Caco-2 (cell line): Measurements from ENCODE around the gene IRF7. TPM values are rescaled to one million over a fixed set of nuclear protein-coding genes. Genes with fewer than 3 reads are reported as not detected.

Experiments used
- BruUV-seq: library from RNA; stranded (reverse); fragments of 400-500 nt; replicated peaks from 2 replicates; lab custom pipeline; 2021; lab: Mats Ljungman, UMichigan
- CTCF ChIA-PET: fragments of 300-600 bp; sonication (Branson Sonifier 250); formaldehyde crosslinking; loops from one replicate; lab custom pipeline; 2022; ENCODE audit warnings: antibody characterized with exemption; lab: Charles Lee
- POLR2A ChIA-PET: fragments of 300-600 bp; sonication (Branson Sonifier 250); formaldehyde crosslinking; loops from one replicate; lab custom pipeline; 2022; ENCODE audit warnings: antibody characterized with exemption; lab: Charles Lee
- DNase-seq, 2 experiments: peaks; one replicate each; pipeline versions ENCODE4 v3.0.0 to v3.0.0-alpha.2; 2020 to 2022
- H3K27me3 ChIP-seq: replicated peaks from 2 replicates; pipeline ENCODE4 v1.6.0; 2011; ENCODE audit warnings: low read length; ENCODE audit not compliant: control insufficient read depth, insufficient read depth
- H3K36me3 ChIP-seq: 2 replicates; pipeline ENCODE4 v1.5.1; 2011; ENCODE audit warnings: low read length; ENCODE audit not compliant: control insufficient read depth, insufficient read depth
- H3K4me1 ChIP-seq: fragments of 250-450 bp; sonication (Bioruptor Pico); 2 replicates; pipeline ENCODE4 v1.5.1; 2020; ENCODE audit warnings: mild to moderate bottlenecking
- H3K4me3 ChIP-seq: 2 replicates; pipeline ENCODE4 v1.5.1; 2011; ENCODE audit warnings: low read depth, mild to moderate bottlenecking, control low read depth, low read length
- H3K9me3 ChIP-seq: fragments of 250-450 bp; sonication (Bioruptor Pico); 2 replicates; pipeline ENCODE4 v1.5.1; 2020; ENCODE audit warnings: mild to moderate bottlenecking, moderate library complexity
- H3K27ac Mint-ChIP-seq: one replicate; pipeline ENCODE4 v1.8.0; 2022; ENCODE audit warnings: mixed read lengths; ENCODE audit not compliant: unreplicated experiment
- H3K27me3 Mint-ChIP-seq: one replicate; pipeline ENCODE4 v1.8.0; 2022; ENCODE audit warnings: mixed read lengths; ENCODE audit not compliant: insufficient read depth, unreplicated experiment
- H3K36me3 Mint-ChIP-seq: one replicate; pipeline ENCODE4 v1.8.0; 2022; ENCODE audit warnings: mild to moderate bottlenecking, mixed read lengths; ENCODE audit not compliant: insufficient read depth, unreplicated experiment
- H3K4me1 Mint-ChIP-seq: one replicate; pipeline ENCODE4 v1.8.0; 2022; ENCODE audit warnings: low read depth, mixed read lengths; ENCODE audit not compliant: unreplicated experiment
- H3K4me3 Mint-ChIP-seq: one replicate; pipeline ENCODE4 v1.8.0; 2022; ENCODE audit warnings: mild to moderate bottlenecking, moderate library complexity, mixed read lengths; ENCODE audit not compliant: unreplicated experiment
- H3K9me3 Mint-ChIP-seq: one replicate; pipeline ENCODE4 v1.8.0; 2022; ENCODE audit warnings: mixed read lengths; ENCODE audit not compliant: unreplicated experiment
- CTCF ChIP-seq, 2 experiments: fragments of 200-600 bp in 1 of 2; IDR thresholded peaks; 1 replicate in 1 of 2; 2 replicates in 1 of 2; pipeline versions ENCODE4 v1.5.1 to v1.8.0; 2011 to 2022; ENCODE audit warnings: antibody characterized with exemption in 1 of 2, control low read depth in 1 of 2, inconsistent platforms in 1 of 2, low read depth in 1 of 2, low read length in 1 of 2, mild to moderate bottlenecking in 1 of 2, moderate library complexity in 1 of 2; ENCODE audit not compliant: insufficient read depth in 1 of 2, severe bottlenecking in 1 of 2, unreplicated experiment in 1 of 2
- intact Hi-C: fragments of 100-400 bp; cut with micrococcal nuclease; formaldehyde crosslinking; loops from one replicate; pipeline ENCODE4 v1.10.0; 2022; ENCODE audit not compliant: unreplicated experiment
- microRNA-seq: library from miRNA; unstranded; fragments of <30 nt; microRNA quantifications from one replicate; pipeline ENCODE4 v1.2.0, GENCODE V29; 2022
- total RNA-seq: library from RNA; stranded (reverse); gene quantifications from 2 replicates; pipeline ENCODE4 v1.2.3, GENCODE V29; 2022

The IRF7 gene
- total RNA-seq, 1 experiment from 2014 or later, result 27.2 TPM

- no TSS peak for BruUV-seq
- peak overlapping the region; percentile 57 for H3K27ac Mint-ChIP-seq
- peak in 1 of 2 experiments; percentile 36 for DNase-seq
- H3K9me3 Mint-ChIP-seq, result no peaks in the 10 kb centered on the region
- TF ChIP-seq CTCF (IDR thresholded peaks at IDR 0.05; ENCODE audit: insufficient read depth in 1 of 2, low read depth in 1 of 2, low read length in 1 of 2, severe bottlenecking in 1 of 2, unreplicated experiment in 1 of 2), result no peak
- H3K4me1 ChIP-seq, result peaks cover 56% of the 10 kb centered on the region
- H3K27me3 Mint-ChIP-seq, result no peaks in the 10 kb centered on the region
- H3K4me3 Mint-ChIP-seq, result no peak overlapping the region
- H3K36me3 Mint-ChIP-seq, result peaks cover 76% of the 10 kb centered on the region
- peaks cover 9% of the 10 kb centered on the region for H3K36me3 ChIP-seq
- intact Hi-C loops, result loop anchor here (10.0 kb wide), 1 partner anchor 132 kb away; the partner anchor contains the start of genes DEAF1 and TMEM80
- no peak overlapping the region for H3K4me3 ChIP-seq
- no peaks in the 10 kb centered on the region for H3K9me3 ChIP-seq
- CTCF ChIA-PET, result no interaction called here
- POLR2A ChIA-PET, result interaction anchor here (3.1 kb wide), 1 partner anchor 13 kb away, joined by 17 read pairs; the partner anchor contains the start of gene PHRF1
- H3K4me1 Mint-ChIP-seq, result peaks cover 14% of the 10 kb centered on the region
- no peaks in the 10 kb centered on the region for H3K27me3 ChIP-seq
These were observed 52.5 kb downstream of the IRF7 start for GRCh38 chr11:563066-563811.

Small RNA genes lying within 50 kb of the gene (microRNA-seq; reads per million reads assigned to microRNA genes)
- 435 reads per million, percentile 81 among the genes with 10 or more reads in this experiment for gene MIR210

Other genes starting within 250 kb of the IRF7 start
- 30.7 and 35.6 TPM in 2 replicates for gene B4GALNT4, start 246.5 kb downstream of the IRF7 start, total RNA-seq
- gene PKP3, start 221.7 kb downstream of the IRF7 start, total RNA-seq, result 143 and 149 TPM in 2 replicates
- gene SIGIRR, start 201.0 kb downstream of the IRF7 start, total RNA-seq, result 119 and 124 TPM in 2 replicates
- 85.5 and 92.6 TPM in 2 replicates for gene ANO9, start 173.9 kb downstream of the IRF7 start, total RNA-seq
- gene PTDSS2, start 165.7 kb downstream of the IRF7 start, total RNA-seq, result 40.6 and 44.3 TPM in 2 replicates
- 134 and 136 TPM in 2 replicates for gene RNH1, start 108.7 kb downstream of the IRF7 start, total RNA-seq
- gene HRAS, start 80.4 kb downstream of the IRF7 start, total RNA-seq, result 60.2 and 69.0 TPM in 2 replicates
- 4.3 and 4.4 TPM in 2 replicates for gene LRRC56, start 78.4 kb downstream of the IRF7 start, total RNA-seq
- gene LMNTD2, start 55.2 kb downstream of the IRF7 start, total RNA-seq, result 11.9 and 13.8 TPM in 2 replicates
- 61.1 and 65.5 TPM in 2 replicates for gene RASSF7, start 55.0 kb downstream of the IRF7 start, total RNA-seq
- gene PHRF1, start 39.5 kb downstream of the IRF7 start, total RNA-seq, result 43.9 and 46.8 TPM in 2 replicates
- gene CDHR5, start 9.0 kb upstream of the IRF7 start, total RNA-seq, result 30.2 and 42.0 TPM in 2 replicates
- gene SCT, start 11.2 kb upstream of the IRF7 start, total RNA-seq, result not detected in 2 replicates
- 1.0 and 1.1 TPM in 2 replicates for gene DRD4, start 21.3 kb upstream of the IRF7 start, total RNA-seq
- gene DEAF1, start 79.3 kb upstream of the IRF7 start, total RNA-seq, result 50.6 and 56.6 TPM in 2 replicates
- 70.3 and 74.7 TPM in 2 replicates for gene TMEM80, start 79.9 kb upstream of the IRF7 start, total RNA-seq
- 203 and 224 TPM in 2 replicates for gene EPS8L2, start 90.3 kb upstream of the IRF7 start, total RNA-seq
- gene TALDO1, start 131.5 kb upstream of the IRF7 start, total RNA-seq, result 293 and 300 TPM in 2 replicates
- 85.0 and 91.5 TPM in 2 replicates for gene GATD1, start 161.5 kb upstream of the IRF7 start, total RNA-seq
- not detected in 2 replicates for gene CEND1, start 174.1 kb upstream of the IRF7 start, total RNA-seq
- 31.8 and 37.6 TPM in 2 replicates for gene SLC25A22, start 182.3 kb upstream of the IRF7 start, total RNA-seq
- 21.3 and 25.3 TPM in 2 replicates for gene PIDD1, start 189.3 kb upstream of the IRF7 start, total RNA-seq
- 2,622 and 2,843 TPM in 2 replicates for gene RPLP2, start 194.0 kb upstream of the IRF7 start, total RNA-seq
- gene PNPLA2, start 203.0 kb upstream of the IRF7 start, total RNA-seq, result 84.7 and 93.6 TPM in 2 replicates
- gene CRACR2B, start 212.0 kb upstream of the IRF7 start, total RNA-seq, result 15.4 and 16.3 TPM in 2 replicates
- gene CD151, start 217.0 kb upstream of the IRF7 start, total RNA-seq, result 268 and 302 TPM in 2 replicates
- 139 and 141 TPM in 2 replicates for gene POLR2L, start 226.6 kb upstream of the IRF7 start, total RNA-seq
- 84.5 and 95.9 TPM in 2 replicates for gene TSPAN4, start 226.9 kb upstream of the IRF7 start, total RNA-seq